Neuron (in vitro differentiated cells): ENCODE data around the gene ARHGAP40.

ENCODE experiments used
- H2AFZ ChIP-seq: one replicate; pipeline ENCODE4 v1.6.1; 2013; ENCODE audit warnings: low read depth, mild to moderate bottlenecking, inconsistent platforms, low read length, moderate library complexity
- H3K27me3 ChIP-seq: one replicate; pipeline ENCODE4 v1.6.1; 2013; ENCODE audit warnings: low read length; ENCODE audit not compliant: insufficient read depth
- H3K36me3 ChIP-seq: one replicate; pipeline ENCODE4 v1.6.1; 2013; ENCODE audit warnings: low read length; ENCODE audit not compliant: insufficient read depth
- H3K4me1 ChIP-seq: one replicate; pipeline ENCODE4 v1.6.1; 2013; ENCODE audit warnings: low read length; ENCODE audit not compliant: insufficient read depth
- H3K4me3 ChIP-seq: 2 replicates; pipeline ENCODE4 v1.5.1; 2013; ENCODE audit warnings: mild to moderate bottlenecking, low read length, moderate library complexity
- H3K9me3 ChIP-seq: one replicate; pipeline ENCODE4 v1.6.1; 2013; ENCODE audit warnings: low read length

The ARHGAP40 gene

GRCh38 chr20:38671701-38672292 is 70.2 kb downstream of the ARHGAP40 start:
- Histone ChIP-seq H3K36me3 (no peaks in the 10 kb centered on the region), H2AFZ (no peak overlapping the region), H3K27me3 (peaks cover 36% of the 10 kb centered on the region), H3K4me1 (peaks cover 9% of the 10 kb centered on the region), H3K9me3 (peaks cover 2% of the 10 kb centered on the region), H3K4me3 (no peak overlapping the region)

GRCh38 chr20:38672504-38672903 is 70.9 kb downstream of the ARHGAP40 start:
- Histone ChIP-seq H3K36me3 (no peaks in the 10 kb centered on the region), H2AFZ (no peak overlapping the region), H3K9me3 (peaks cover 2% of the 10 kb centered on the region), H3K4me1 (peaks cover 9% of the 10 kb centered on the region), H3K27me3 (peaks cover 36% of the 10 kb centered on the region), H3K4me3 (no peak overlapping the region)

GRCh38 chr20:38673261-38673660 is 71.7 kb downstream of the ARHGAP40 start:
- Histone ChIP-seq H3K27me3 (peaks cover 36% of the 10 kb centered on the region), H3K4me1 (peaks cover 9% of the 10 kb centered on the region), H2AFZ (no peak overlapping the region), H3K9me3 (peaks cover 2% of the 10 kb centered on the region), H3K4me3 (peak overlapping the region; percentile 46), H3K36me3 (no peaks in the 10 kb centered on the region)

GRCh38 chr20:38673725-38674091 is 72.1 kb downstream of the ARHGAP40 start:
- H3K4me1 ChIP-seq, result peaks cover 9% of the 10 kb centered on the region
- no peaks in the 10 kb centered on the region for H3K36me3 ChIP-seq
- H2AFZ ChIP-seq, result peak overlapping the region; percentile 79
- H3K9me3 ChIP-seq, result peaks cover 2% of the 10 kb centered on the region
- peak overlapping the region; percentile 46 for H3K4me3 ChIP-seq
- H3K27me3 ChIP-seq, result peaks cover 36% of the 10 kb centered on the region

GRCh38 chr20:38674092-38674764 is 72.6 kb downstream of the ARHGAP40 start:
- peak overlapping the region; percentile 46 for H3K4me3 ChIP-seq
- H2AFZ ChIP-seq, result peak overlapping the region; percentile 79
- no peaks in the 10 kb centered on the region for H3K36me3 ChIP-seq
- peaks cover 9% of the 10 kb centered on the region for H3K4me1 ChIP-seq
- H3K27me3 ChIP-seq, result peaks cover 33% of the 10 kb centered on the region
- H3K9me3 ChIP-seq, result peaks cover 2% of the 10 kb centered on the region

GRCh38 chr20:38674765-38675133 is 73.1 kb downstream of the ARHGAP40 start:
- Histone ChIP-seq H3K27me3 (peaks cover 33% of the 10 kb centered on the region), H3K4me3 (peak overlapping the region; percentile 31), H3K4me1 (peaks cover 9% of the 10 kb centered on the region), H2AFZ (peak overlapping the region; percentile 27), H3K9me3 (peaks cover 2% of the 10 kb centered on the region), H3K36me3 (no peaks in the 10 kb centered on the region)

- Histone ChIP-seq H3K4me3 (no peak overlapping the region), H3K9me3 (peaks cover 2% of the 10 kb centered on the region), H3K27me3 (peaks cover 25% of the 10 kb centered on the region), H3K4me1 (peaks cover 9% of the 10 kb centered on the region), H2AFZ (no peak overlapping the region), H3K36me3 (no peaks in the 10 kb centered on the region)
Observed at GRCh38 chr20:38676576-38676975, 75.0 kb downstream of the ARHGAP40 start.

- Histone ChIP-seq H3K9me3 (no peaks in the 10 kb centered on the region), H2AFZ (no peak overlapping the region), H3K4me1 (no peaks in the 10 kb centered on the region), H3K27me3 (peaks cover 3% of the 10 kb centered on the region), H3K36me3 (no peaks in the 10 kb centered on the region), H3K4me3 (no peak overlapping the region)
Observed at GRCh38 chr20:38680500-38681306, 79.1 kb downstream of the ARHGAP40 start.

GRCh38 chr20:38685271-38685670 is 83.7 kb downstream of the ARHGAP40 start:
- H3K36me3 ChIP-seq, result no peaks in the 10 kb centered on the region
- H2AFZ ChIP-seq, result no peak overlapping the region
- H3K9me3 ChIP-seq, result no peaks in the 10 kb centered on the region
- H3K27me3 ChIP-seq, result peaks cover 4% of the 10 kb centered on the region
- H3K4me1 ChIP-seq, result no peaks in the 10 kb centered on the region
- no peak overlapping the region for H3K4me3 ChIP-seq

GRCh38 chr20:38685853-38686473 is 84.4 kb downstream of the ARHGAP40 start:
- Histone ChIP-seq H3K4me1 (no peaks in the 10 kb centered on the region), H3K27me3 (peaks cover 4% of the 10 kb centered on the region), H3K9me3 (no peaks in the 10 kb centered on the region), H3K4me3 (no peak overlapping the region), H3K36me3 (no peaks in the 10 kb centered on the region), H2AFZ (no peak overlapping the region)

- no peaks in the 10 kb centered on the region for H3K27me3 ChIP-seq
- H3K9me3 ChIP-seq, result no peaks in the 10 kb centered on the region
- no peaks in the 10 kb centered on the region for H3K36me3 ChIP-seq
Observed at GRCh38 chr20:38692436-38693411, 91.1 kb downstream of the ARHGAP40 start.

GRCh38 chr20:38697306-38697705 is 95.7 kb downstream of the ARHGAP40 start:
- Histone ChIP-seq H3K9me3 (no peaks in the 10 kb centered on the region), H3K4me1 (peaks cover 14% of the 10 kb centered on the region), H3K4me3 (no peak overlapping the region), H2AFZ (no peak overlapping the region), H3K36me3 (no peaks in the 10 kb centered on the region), H3K27me3 (no peaks in the 10 kb centered on the region)

More at GRCh38 chr20:38692436-38693411, 91.1 kb downstream of the ARHGAP40 start:
- no peak overlapping the region for H2AFZ ChIP-seq
- no peaks in the 10 kb centered on the region for H3K4me1 ChIP-seq
- H3K4me3 ChIP-seq, result no peak overlapping the region
